Measurements from ENCODE around the gene CD22. TPM values are rescaled to one million over a fixed set of nuclear protein-coding genes. Genes with fewer than 3 reads are reported as not detected.
"Not testable (repeated sequence)": the region's sequence is repeated elsewhere in the genome, so short reads cannot be mapped to it uniquely, and the experiment has no call there.

CD22 gene
- total RNA-seq, 4 donors from 2014 or later, result 0.91 to 4.2 TPM; not detected in 2

- DNase-seq (ENCODE audit: low spot score in 2 of 2), result no peak
- WGBS, 2 donors, result 47 to 55% methylated on average over 1 of the region's 1 CpG
- intact Hi-C loops (cut with DNase I; ENCODE audit: low total_unique reads), result no loop called here
- no peak overlapping the region for H3K4me3 ChIP-seq (ENCODE audit: low read depth, poor library complexity, severe bottlenecking)
- no peak for TF ChIP-seq POLR2A (IDR thresholded peaks at IDR 0.05)
- TF ChIP-seq CTCF (IDR thresholded peaks at IDR 0.05), result no peak
These were observed 43.9 kb upstream of the CD22 start for GRCh38 chr19:35285095-35285449.

- intact Hi-C loops (cut with DNase I; ENCODE audit: low total_unique reads); DNase-seq (ENCODE audit: low spot score in 2 of 2); H3K4me3 ChIP-seq (ENCODE audit: low read depth, poor library complexity, severe bottlenecking): not testable (repeated sequence)
- WGBS, 2 donors, result 87 to 91% methylated on average over 3 of the region's 3 CpGs
These were observed 43.5 kb upstream of the CD22 start for GRCh38 chr19:35285465-35285864.

- DNase-seq (ENCODE audit: low spot score in 2 of 2); intact Hi-C loops (cut with DNase I; ENCODE audit: low total_unique reads); H3K4me3 ChIP-seq (ENCODE audit: low read depth, poor library complexity, severe bottlenecking): not testable (repeated sequence)
- 75 to 76% methylated on average over 5 of the region's 5 CpGs for WGBS, 2 donors
These were observed 42.9 kb upstream of the CD22 start for GRCh38 chr19:35286101-35286500.

- TF ChIP-seq CTCF (IDR thresholded peaks at IDR 0.05) (no peak), POLR2A (IDR thresholded peaks at IDR 0.05) (no peak)
- no peak for DNase-seq (ENCODE audit: low spot score in 2 of 2)
- intact Hi-C loops (cut with DNase I; ENCODE audit: low total_unique reads), result no loop called here
- 81% methylated on average over 10 of the region's 10 CpGs for WGBS, 2 donors
- H3K4me3 ChIP-seq (ENCODE audit: low read depth, poor library complexity, severe bottlenecking), result no peak overlapping the region
These were observed 41.3 kb upstream of the CD22 start for GRCh38 chr19:35287713-35288112.

GRCh38 chr19:35288331-35288730, 40.7 kb upstream of the CD22 start:
- no peak for DNase-seq (ENCODE audit: low spot score in 2 of 2)
- WGBS, 2 donors, result 57 to 69% methylated on average over 2 of the region's 2 CpGs
- no peak for TF ChIP-seq CTCF (IDR thresholded peaks at IDR 0.05)
- TF ChIP-seq POLR2A (IDR thresholded peaks at IDR 0.05), result no peak
- H3K4me3 ChIP-seq (ENCODE audit: low read depth, poor library complexity, severe bottlenecking), result no peak overlapping the region
- intact Hi-C loops (cut with DNase I; ENCODE audit: low total_unique reads), result no loop called here

- 62 to 64% methylated on average over 5 of the region's 5 CpGs for WGBS, 2 donors
- TF ChIP-seq POLR2A (IDR thresholded peaks at IDR 0.05) (no peak), CTCF (IDR thresholded peaks at IDR 0.05) (no peak)
- intact Hi-C loops (cut with DNase I; ENCODE audit: low total_unique reads), result no loop called here
- no peak for DNase-seq (ENCODE audit: low spot score in 2 of 2)
- no peak overlapping the region for H3K4me3 ChIP-seq (ENCODE audit: low read depth, poor library complexity, severe bottlenecking)
These were observed 40.1 kb upstream of the CD22 start for GRCh38 chr19:35288906-35289305.

GRCh38 chr19:35290381-35291127, 38.4 kb upstream of the CD22 start:
- no peak overlapping the region for H3K4me3 ChIP-seq (ENCODE audit: low read depth, poor library complexity, severe bottlenecking)
- intact Hi-C loops (cut with DNase I; ENCODE audit: low total_unique reads), result no loop called here

More at GRCh38 chr19:35290381-35291127, 38.4 kb upstream of the CD22 start:
- 63 to 69% methylated on average over 20 of the region's 20 CpGs for WGBS, 2 donors
- no peak for TF ChIP-seq POLR2A (IDR thresholded peaks at IDR 0.05)
- TF ChIP-seq CTCF (IDR thresholded peaks at IDR 0.05), result no peak
- DNase-seq (ENCODE audit: low spot score in 2 of 2), result no peak
